Sigmoid colon (tissue), 7 donors: Measurements from ENCODE around the gene KASH5. TPM values are rescaled to one million over a fixed set of nuclear protein-coding genes. Genes with fewer than 3 reads are reported as not detected.

Experiments
- DNase-seq: peaks from one replicate; pipeline ENCODE4 v3.0.0-alpha.2; 2019
- H3K27ac ChIP-seq, 4 donors: fragments of 200-600 bp; sonication (generic); one replicate each; pipeline ENCODE4 v1.5.1; 2016 to 2019; ENCODE audit warnings: mild to moderate bottlenecking in 1 of 4
- H3K27me3 ChIP-seq, 3 donors: fragments of 200-600 bp; sonication (generic); one replicate each; pipeline ENCODE4 v1.5.1; 2019; ENCODE audit warnings: mild to moderate bottlenecking in 1 of 3
- H3K36me3 ChIP-seq, 4 donors: fragments of 200-600 bp; sonication (generic); one replicate each; pipeline ENCODE4 v1.5.1; 2016 to 2019
- H3K4me1 ChIP-seq, 4 donors: fragments of 200-600 bp; sonication (generic); one replicate each; pipeline ENCODE4 v1.5.1; 2017 to 2019
- H3K4me3 ChIP-seq, 4 donors: fragments of 200-600 bp; sonication (generic); one replicate each; pipeline ENCODE4 v1.5.1; 2017 to 2019; ENCODE audit warnings: mild to moderate bottlenecking in 2 of 4, moderate library complexity in 1 of 4
- H3K9me3 ChIP-seq, 4 donors: fragments of 200-600 bp in 3 of 4; sonication (generic) in 3 of 4; one replicate each; pipeline versions ENCODE4 v1.5.1 to v1.6.1; 2013 to 2019
- EP300 ChIP-seq, 4 donors: sonication (generic); formaldehyde crosslinking; IDR thresholded peaks; one replicate each; pipeline ENCODE4 v1.6.1; 2017; ENCODE audit warnings: antibody characterized with exemption in 4 of 4
- POLR2A ChIP-seq, 2 donors: fragments of 450-650 bp; IDR thresholded peaks; one replicate each; pipeline ENCODE4 v1.6.1; 2016; ENCODE audit warnings: antibody characterized with exemption in 2 of 2, mild to moderate bottlenecking in 2 of 2, moderate library complexity in 2 of 2
- POLR2AphosphoS5 ChIP-seq, 4 donors: sonication (generic); formaldehyde crosslinking; IDR thresholded peaks; one replicate each; pipeline ENCODE4 v1.6.1; 2017; ENCODE audit warnings: antibody characterized with exemption in 4 of 4
- WGBS, 2 donors: extraction: QIAGEN DNeasy Blood & Tissue Kit; methylation state at CpG; one replicate each; pipeline ENCODE4 v1.1.7; 2013; 5-methylcytosine and 5-hydroxymethylcytosine counted together
- intact Hi-C: fragments of 100-400 bp; cut with DNase I; formaldehyde crosslinking; loops from one replicate; pipeline ENCODE4 v1.15.1; 2023
- polyA plus RNA-seq, 3 donors: library from polyadenylated mRNA; stranded (reverse); fragments of 200-250 nt; gene quantifications; one replicate each; pipeline ENCODE4 v1.2.3, GENCODE V29; 2013
- total RNA-seq, 4 donors: library from RNA; depleted of rRNA; stranded (reverse); fragments of >200 nt; gene quantifications; one replicate each; pipeline ENCODE4 v1.1.0, GENCODE V29; 2016
- TF ChIP-seq, protein P1 (sequence below), 4 experiments: fragments of 450-650 bp in 3 of 4; fragments of 200-600 bp in 1 of 4; IDR thresholded peaks; one replicate each; pipeline ENCODE4 v1.5.1; 2016 to 2019; ENCODE audit warnings: antibody characterized with exemption in 4 of 4, mild to moderate bottlenecking in 3 of 4, moderate library complexity in 2 of 4
- donor health status: healthy with polysubstance abuse.
- donor health status: Bipolar disorder and iron deficiency.
- donor health status: healthy.

The KASH5 gene
- total and polyA plus RNA-seq, 7 donors, result 0.04 TPM; not detected in 6

DNA sequence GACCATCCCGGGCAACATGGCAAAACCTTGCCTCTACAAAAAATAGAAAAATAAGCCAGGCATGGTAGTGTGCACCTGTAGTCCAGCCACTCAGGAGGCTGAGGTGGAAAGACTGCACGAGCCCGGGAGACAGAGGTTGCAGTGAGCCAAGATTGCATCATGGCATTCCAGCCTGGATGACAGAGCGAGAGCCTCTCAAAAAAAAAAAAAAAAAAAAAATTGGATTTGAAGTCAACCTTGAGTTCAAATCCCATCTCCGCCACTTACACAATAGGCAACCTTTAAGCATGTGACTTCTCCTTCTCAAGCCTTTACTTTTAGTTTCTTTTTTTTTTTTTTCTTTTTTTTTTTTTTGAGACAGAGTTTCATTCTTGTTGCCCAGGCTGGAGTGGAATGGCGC is 12.0 kb downstream of the KASH5 start:
- no peaks in the 10 kb centered on the region for H3K9me3 ChIP-seq
- H3K4me3 ChIP-seq, result no peak overlapping the region
- no peak for DNase-seq
- peaks cover under 1 to 19% (median 2%) of the 10 kb centered on the region in 3 donors for H3K27me3 ChIP-seq
- intact Hi-C loops, result no loop called here
- H3K27ac ChIP-seq, result no peak overlapping the region
- TF ChIP-seq, protein P1, sequence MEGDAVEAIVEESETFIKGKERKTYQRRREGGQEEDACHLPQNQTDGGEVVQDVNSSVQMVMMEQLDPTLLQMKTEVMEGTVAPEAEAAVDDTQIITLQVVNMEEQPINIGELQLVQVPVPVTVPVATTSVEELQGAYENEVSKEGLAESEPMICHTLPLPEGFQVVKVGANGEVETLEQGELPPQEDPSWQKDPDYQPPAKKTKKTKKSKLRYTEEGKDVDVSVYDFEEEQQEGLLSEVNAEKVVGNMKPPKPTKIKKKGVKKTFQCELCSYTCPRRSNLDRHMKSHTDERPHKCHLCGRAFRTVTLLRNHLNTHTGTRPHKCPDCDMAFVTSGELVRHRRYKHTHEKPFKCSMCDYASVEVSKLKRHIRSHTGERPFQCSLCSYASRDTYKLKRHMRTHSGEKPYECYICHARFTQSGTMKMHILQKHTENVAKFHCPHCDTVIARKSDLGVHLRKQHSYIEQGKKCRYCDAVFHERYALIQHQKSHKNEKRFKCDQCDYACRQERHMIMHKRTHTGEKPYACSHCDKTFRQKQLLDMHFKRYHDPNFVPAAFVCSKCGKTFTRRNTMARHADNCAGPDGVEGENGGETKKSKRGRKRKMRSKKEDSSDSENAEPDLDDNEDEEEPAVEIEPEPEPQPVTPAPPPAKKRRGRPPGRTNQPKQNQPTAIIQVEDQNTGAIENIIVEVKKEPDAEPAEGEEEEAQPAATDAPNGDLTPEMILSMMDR (IDR thresholded peaks at IDR 0.05), result no peak
- TF ChIP-seq POLR2A (IDR thresholded peaks at IDR 0.05) (no peak), POLR2AphosphoS5 (IDR thresholded peaks at IDR 0.05) (no peak), EP300 (IDR thresholded peaks at IDR 0.05) (no peak)
- no peaks in the 10 kb centered on the region for H3K4me1 ChIP-seq
- WGBS, 2 donors, result 91 to 92% methylated on average over 6 of the region's 6 CpGs
- no peaks in the 10 kb centered on the region for H3K36me3 ChIP-seq

GRCh38 chr19:49403404-49404187 is 15.5 kb downstream of the KASH5 start:
- WGBS, 2 donors, result 57 to 69% methylated on average over 7 of the region's 7 CpGs

GRCh38 chr19:49407079-49407478 is 19.0 kb downstream of the KASH5 start:
- Histone ChIP-seq H3K4me3 (no peak overlapping the region), H3K4me1 (no peaks in the 10 kb centered on the region), H3K9me3 (no peaks in the 10 kb centered on the region), H3K27me3 (peaks cover 0 to 7% (median 0%) of the 10 kb centered on the region in 3 donors), H3K36me3 (no peaks in the 10 kb centered on the region), H3K27ac (no peak overlapping the region)
- WGBS, 2 donors, result 79 to 80% methylated on average over 7 of the region's 7 CpGs
- DNase-seq, result no peak
- no peak for TF ChIP-seq POLR2A (IDR thresholded peaks at IDR 0.05)
- TF ChIP-seq, protein P1 (IDR thresholded peaks at IDR 0.05), result no peak
- no peak for TF ChIP-seq POLR2AphosphoS5 (IDR thresholded peaks at IDR 0.05)
- no peak for TF ChIP-seq EP300 (IDR thresholded peaks at IDR 0.05)
- intact Hi-C loops, result no loop called here

More at GRCh38 chr19:49403404-49404187, 15.5 kb downstream of the KASH5 start:
- no peaks in the 10 kb centered on the region for H3K9me3 ChIP-seq
- H3K36me3 ChIP-seq, result no peaks in the 10 kb centered on the region
- H3K4me3 ChIP-seq, result no peak overlapping the region
- H3K4me1 ChIP-seq, result no peaks in the 10 kb centered on the region
- DNase-seq, result no peak
- peaks cover 0 to 4% (median 0%) of the 10 kb centered on the region in 3 donors for H3K27me3 ChIP-seq
- intact Hi-C loops, result no loop called here
- no peak for TF ChIP-seq POLR2A (IDR thresholded peaks at IDR 0.05)
- TF ChIP-seq EP300 (IDR thresholded peaks at IDR 0.05), result no peak
- TF ChIP-seq, protein P1 (IDR thresholded peaks at IDR 0.05), result no peak
- no peak for TF ChIP-seq POLR2AphosphoS5 (IDR thresholded peaks at IDR 0.05)
- no peak overlapping the region for H3K27ac ChIP-seq

DNA sequence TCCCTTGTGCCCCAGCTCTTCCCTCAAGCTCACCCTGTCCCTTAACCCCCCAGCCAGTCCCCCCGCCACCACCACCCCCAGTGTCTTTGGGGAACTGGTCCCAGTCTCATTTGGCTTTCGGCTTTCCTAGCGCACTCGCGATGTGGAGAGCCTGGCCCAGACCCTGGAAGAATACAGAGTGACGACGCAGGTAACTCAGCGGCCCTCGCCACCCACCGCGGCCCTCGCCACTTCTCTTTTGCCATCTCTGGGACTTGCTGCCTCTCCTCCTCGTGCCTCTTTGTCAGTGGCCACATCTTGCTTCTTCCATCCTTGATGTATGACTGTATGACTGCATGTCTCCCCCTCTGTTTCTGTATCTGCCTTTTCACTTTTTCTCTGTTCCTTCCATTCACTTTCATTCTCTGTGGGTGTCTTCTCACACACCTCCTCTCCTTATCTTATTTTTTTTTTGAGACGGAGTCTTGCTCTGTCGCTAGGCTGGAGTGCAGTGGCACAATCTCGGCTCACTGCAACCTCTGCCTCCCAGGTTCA is 19.5 kb downstream of the KASH5 start:
- TF ChIP-seq POLR2AphosphoS5 (IDR thresholded peaks at IDR 0.05) (no peak), POLR2A (IDR thresholded peaks at IDR 0.05) (no peak), EP300 (IDR thresholded peaks at IDR 0.05) (no peak)
- TF ChIP-seq, protein P1 (IDR thresholded peaks at IDR 0.05), result no peak
- intact Hi-C loops, result no loop called here
- peaks cover 0 to 7% (median 0%) of the 10 kb centered on the region in 3 donors for H3K27me3 ChIP-seq
- no peak for DNase-seq
- H3K36me3 ChIP-seq, result no peaks in the 10 kb centered on the region
- no peak overlapping the region for H3K27ac ChIP-seq
- no peaks in the 10 kb centered on the region for H3K4me1 ChIP-seq
- no peak overlapping the region for H3K4me3 ChIP-seq
- H3K9me3 ChIP-seq, result no peaks in the 10 kb centered on the region
- WGBS, 2 donors, result 90% methylated on average over 16 of the region's 16 CpGs
